ENCODE results near the gene KIF26B. TPM values are rescaled to one million over a fixed set of nuclear protein-coding genes. Genes with fewer than 3 reads are reported as not detected.
A peak's percentile ranks its signal among the peaks of the same experiment; 100 is the strongest.
"Not testable (repeated sequence)": the region's sequence is repeated elsewhere in the genome, so short reads cannot be mapped to it uniquely, and the experiment has no call there.

KIF26B gene
- total RNA-seq, 2 experiments from 2014 or later = 0.60 to 0.84 TPM

- Mint-ChIP-seq H3K4me1 (peaks cover 11% of the 10 kb centered on the region), H3K9me3 (no peaks in the 10 kb centered on the region), H3K27ac (no peak overlapping the region), H3K4me3 (no peak overlapping the region), H3K27me3 (peaks cover 16% of the 10 kb centered on the region), H3K36me3 (no peaks in the 10 kb centered on the region)
- DNase-seq = no peak
Observed at GRCh38 chr1:245306628-245307410, 152.0 kb downstream of the KIF26B start.

- Mint-ChIP-seq H3K9me3 (no peaks in the 10 kb centered on the region), H3K27ac (no peak overlapping the region), H3K4me1 (peaks cover 14% of the 10 kb centered on the region), H3K4me3 (peak overlapping the region; percentile 66), H3K27me3 (peaks cover 12% of the 10 kb centered on the region), H3K36me3 (no peaks in the 10 kb centered on the region)
- DNase-seq = no peak
Observed at GRCh38 chr1:245310571-245311531, 156.1 kb downstream of the KIF26B start.

GRCh38 chr1:245311887-245312536, 157.2 kb downstream of the KIF26B start:
- H3K9me3 Mint-ChIP-seq = no peaks in the 10 kb centered on the region

DNA sequence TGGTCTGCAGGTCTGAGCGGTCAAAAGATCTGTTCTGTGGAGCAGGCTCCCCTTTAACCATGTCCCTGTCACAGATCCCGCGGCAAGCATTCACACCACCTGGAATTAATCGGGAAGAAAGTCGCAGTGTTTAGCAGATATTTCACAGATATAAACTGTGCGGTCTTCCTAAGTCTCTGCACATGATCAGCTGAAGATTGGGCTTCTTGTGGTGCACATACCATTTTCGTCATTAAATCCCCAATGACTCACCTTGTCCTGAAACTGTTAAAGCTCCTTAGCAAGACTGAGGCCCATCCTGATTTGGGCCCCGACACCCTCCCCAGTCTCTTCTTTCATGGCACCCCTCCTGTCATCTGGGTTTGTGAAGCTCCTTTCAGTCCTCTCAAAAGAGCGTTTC, 158.8 kb downstream of the KIF26B start:
- Mint-ChIP-seq H3K4me1 (peaks cover 14% of the 10 kb centered on the region), H3K27me3 (peaks cover 12% of the 10 kb centered on the region), H3K4me3 (no peak overlapping the region), H3K36me3 (no peaks in the 10 kb centered on the region), H3K9me3 (no peaks in the 10 kb centered on the region), H3K27ac (no peak overlapping the region)
- no peak for DNase-seq

More at GRCh38 chr1:245311887-245312536, 157.2 kb downstream of the KIF26B start:
- DNase-seq = no peak
- H3K4me3 Mint-ChIP-seq = no peak overlapping the region
- H3K27ac Mint-ChIP-seq = no peak overlapping the region
- peaks cover 14% of the 10 kb centered on the region for H3K4me1 Mint-ChIP-seq
- H3K36me3 Mint-ChIP-seq = no peaks in the 10 kb centered on the region
- peaks cover 12% of the 10 kb centered on the region for H3K27me3 Mint-ChIP-seq

DNA sequence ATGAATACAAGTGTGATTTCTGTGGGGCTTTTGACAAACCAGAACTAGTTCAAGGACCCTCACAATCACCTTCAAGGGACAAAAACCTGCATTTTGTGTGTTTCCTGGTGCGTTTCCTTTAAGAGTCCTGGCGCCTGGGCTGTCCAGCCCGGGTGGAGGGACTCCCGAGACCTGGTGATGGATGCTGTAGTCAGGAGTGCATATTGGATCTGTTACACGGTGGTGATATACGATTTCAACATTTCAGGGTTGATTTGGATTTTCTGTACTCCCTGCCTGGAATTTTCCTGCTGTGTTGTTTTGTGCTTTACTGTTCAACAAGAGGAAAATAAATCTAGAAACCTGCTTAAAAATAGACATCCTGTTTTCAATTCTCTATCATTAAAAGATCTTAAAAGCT, 162.0 kb downstream of the KIF26B start:
- no peaks in the 10 kb centered on the region for H3K36me3 Mint-ChIP-seq
- H3K27ac Mint-ChIP-seq = no peak overlapping the region
- DNase-seq = no peak
- peaks cover 3% of the 10 kb centered on the region for H3K4me1 Mint-ChIP-seq
- H3K9me3 Mint-ChIP-seq = no peaks in the 10 kb centered on the region
- H3K4me3 Mint-ChIP-seq = no peak overlapping the region
- peaks cover 9% of the 10 kb centered on the region for H3K27me3 Mint-ChIP-seq

DNA sequence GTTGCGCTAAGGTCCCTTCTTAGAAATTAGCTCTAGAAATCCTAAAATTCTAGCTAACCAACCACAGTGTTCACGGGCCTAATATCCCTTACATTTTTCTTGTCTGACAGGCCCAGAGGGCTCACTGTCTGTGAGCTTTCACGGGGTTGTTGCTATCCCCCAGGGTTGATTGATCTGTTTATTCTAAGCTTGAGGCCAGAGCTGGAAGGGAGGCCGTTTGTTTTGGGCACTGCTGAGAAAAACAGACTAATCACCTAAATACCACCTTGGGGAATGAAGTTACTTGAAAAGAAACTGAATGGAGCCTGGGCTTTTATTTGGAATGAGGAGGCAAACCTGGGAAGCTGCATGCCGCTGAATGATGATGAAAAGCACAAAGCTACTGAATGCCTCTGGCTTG, 162.4 kb downstream of the KIF26B start:
- Mint-ChIP-seq H3K36me3 (no peaks in the 10 kb centered on the region), H3K4me3 (no peak overlapping the region), H3K27ac (no peak overlapping the region), H3K27me3 (peaks cover 8% of the 10 kb centered on the region), H3K9me3 (no peaks in the 10 kb centered on the region), H3K4me1 (peaks cover 3% of the 10 kb centered on the region)
- DNase-seq = no peak

DNA sequence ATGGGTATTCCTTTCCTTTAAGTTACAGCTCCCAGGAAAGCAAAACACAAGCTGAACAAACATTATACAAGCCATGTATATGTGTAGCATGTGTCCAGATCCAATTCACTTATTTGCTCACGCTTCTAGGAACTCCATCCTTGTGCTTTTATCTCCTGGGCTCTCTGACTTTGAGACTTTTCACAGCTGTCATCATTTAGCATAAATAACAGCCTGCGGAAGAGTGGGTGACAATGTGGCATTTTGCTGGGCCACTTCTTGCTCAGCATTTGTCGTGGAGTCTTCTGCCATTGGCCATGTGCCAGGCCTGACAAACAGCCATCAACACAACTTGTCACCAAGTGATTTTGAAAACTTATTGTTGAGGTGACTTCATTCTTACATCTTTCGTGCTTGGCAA, 164.3 kb downstream of the KIF26B start:
- H3K36me3 Mint-ChIP-seq = no peaks in the 10 kb centered on the region
- H3K4me3 Mint-ChIP-seq = no peak overlapping the region
- H3K9me3 Mint-ChIP-seq = no peaks in the 10 kb centered on the region
- no peak overlapping the region for H3K27ac Mint-ChIP-seq
- no peak for DNase-seq
- H3K4me1 Mint-ChIP-seq = peaks cover 3% of the 10 kb centered on the region
- no peaks in the 10 kb centered on the region for H3K27me3 Mint-ChIP-seq

DNA sequence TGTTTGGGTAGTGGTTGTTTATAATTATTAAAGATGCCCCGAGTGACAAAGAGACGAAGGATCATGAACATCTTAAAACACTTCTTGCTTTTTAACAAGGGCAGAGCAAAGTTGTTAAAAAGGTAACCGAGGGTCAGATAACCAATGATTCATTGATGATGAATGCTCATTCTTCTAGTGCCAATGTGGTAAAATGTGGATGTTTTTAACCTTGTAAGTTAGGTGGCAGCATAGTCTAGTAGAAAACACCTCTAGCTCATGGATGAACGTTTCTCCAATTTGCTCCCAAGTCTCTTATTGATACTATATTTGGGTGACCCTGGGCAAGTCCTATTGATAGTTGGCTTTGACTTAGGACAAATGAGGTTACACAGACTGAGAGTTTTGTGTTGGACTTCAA, 167.9 kb downstream of the KIF26B start:
- Mint-ChIP-seq H3K27me3 (no peaks in the 10 kb centered on the region), H3K27ac (no peak overlapping the region)

DNA sequence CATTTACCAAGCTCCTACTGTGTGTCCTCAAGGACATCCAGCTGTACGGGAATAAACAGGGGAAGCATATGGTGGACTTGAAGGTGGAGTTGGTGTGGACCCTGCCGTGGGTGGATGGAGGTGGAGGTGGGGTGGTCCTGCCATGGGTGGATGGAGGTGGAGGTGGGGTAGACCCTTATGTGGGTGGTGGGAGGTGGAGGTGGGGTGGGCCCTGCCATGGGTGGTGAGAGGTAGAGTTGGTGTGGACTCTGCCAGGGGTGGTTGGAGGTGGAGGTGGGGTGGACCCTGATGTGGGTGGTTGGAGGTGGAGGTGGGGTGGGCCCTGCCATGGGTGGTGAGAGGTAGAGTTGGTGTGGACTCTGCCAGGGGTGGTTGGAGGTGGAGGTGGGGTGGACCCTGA, 169.0 kb downstream of the KIF26B start:
- H3K4me1 Mint-ChIP-seq, H3K27me3 Mint-ChIP-seq, H3K27ac Mint-ChIP-seq, H3K4me3 Mint-ChIP-seq, H3K9me3 Mint-ChIP-seq, H3K36me3 Mint-ChIP-seq, DNase-seq: not testable (repeated sequence)

More for the DNA sequence above, 167.9 kb downstream of the KIF26B start:
- peaks cover 3% of the 10 kb centered on the region for H3K4me1 Mint-ChIP-seq
- no peaks in the 10 kb centered on the region for H3K9me3 Mint-ChIP-seq
- no peak overlapping the region for H3K4me3 Mint-ChIP-seq
- no peak for DNase-seq
- H3K36me3 Mint-ChIP-seq = no peaks in the 10 kb centered on the region

DNA sequence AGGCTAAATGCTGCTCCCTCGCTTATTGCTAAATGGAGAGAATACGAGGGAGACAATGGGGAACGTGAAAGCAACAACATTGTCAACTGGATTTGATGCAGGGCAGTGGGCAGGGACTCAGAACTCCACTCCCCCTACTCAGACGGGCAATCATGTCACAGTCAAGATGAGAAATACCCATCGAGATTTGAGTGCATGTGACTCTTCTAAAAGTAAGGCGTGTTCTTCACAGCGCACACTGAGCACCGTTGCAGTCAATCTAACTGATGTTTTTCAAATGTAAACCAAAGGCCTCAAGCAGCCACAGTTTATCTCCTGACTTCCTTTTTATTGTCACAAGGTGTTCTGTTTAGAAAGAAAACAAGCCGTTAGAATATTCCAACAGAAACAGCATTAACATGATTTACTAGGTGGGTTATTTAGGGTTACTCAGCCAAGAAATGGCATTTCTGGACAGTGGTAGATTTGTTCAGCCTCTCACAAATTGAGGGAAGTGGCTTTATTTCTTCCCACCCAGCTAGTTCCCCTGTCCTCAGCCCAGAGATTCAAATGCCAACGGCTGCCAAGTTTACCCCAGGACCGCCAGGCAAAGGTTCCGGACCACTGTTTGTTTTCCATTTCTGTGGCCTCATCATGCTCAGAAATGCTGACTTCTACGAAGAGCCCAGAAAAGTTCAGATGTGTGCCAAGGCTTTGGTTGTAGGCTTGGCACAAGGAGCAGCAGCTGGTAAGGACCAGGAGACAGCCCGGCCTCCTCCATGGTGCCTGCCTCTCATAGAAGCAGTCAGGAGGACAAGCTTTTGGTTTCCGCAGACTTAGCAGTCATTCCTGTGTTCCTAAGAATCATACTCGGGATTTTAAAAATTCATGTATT, 171.4 kb downstream of the KIF26B start:
- no peaks in the 10 kb centered on the region for H3K36me3 Mint-ChIP-seq
- H3K27ac Mint-ChIP-seq = no peak overlapping the region
- no peak overlapping the region for H3K4me3 Mint-ChIP-seq
- H3K27me3 Mint-ChIP-seq = peaks cover 4% of the 10 kb centered on the region
- H3K9me3 Mint-ChIP-seq = no peaks in the 10 kb centered on the region
- peaks cover 6% of the 10 kb centered on the region for H3K4me1 Mint-ChIP-seq
- DNase-seq = no peak

- Mint-ChIP-seq H3K27me3 (peaks cover 4% of the 10 kb centered on the region), H3K36me3 (no peaks in the 10 kb centered on the region), H3K27ac (no peak overlapping the region), H3K4me3 (no peak overlapping the region), H3K4me1 (peaks cover 15% of the 10 kb centered on the region), H3K9me3 (no peaks in the 10 kb centered on the region)
- no peak for DNase-seq
Observed at GRCh38 chr1:245327360-245327759, 172.6 kb downstream of the KIF26B start.

DNA sequence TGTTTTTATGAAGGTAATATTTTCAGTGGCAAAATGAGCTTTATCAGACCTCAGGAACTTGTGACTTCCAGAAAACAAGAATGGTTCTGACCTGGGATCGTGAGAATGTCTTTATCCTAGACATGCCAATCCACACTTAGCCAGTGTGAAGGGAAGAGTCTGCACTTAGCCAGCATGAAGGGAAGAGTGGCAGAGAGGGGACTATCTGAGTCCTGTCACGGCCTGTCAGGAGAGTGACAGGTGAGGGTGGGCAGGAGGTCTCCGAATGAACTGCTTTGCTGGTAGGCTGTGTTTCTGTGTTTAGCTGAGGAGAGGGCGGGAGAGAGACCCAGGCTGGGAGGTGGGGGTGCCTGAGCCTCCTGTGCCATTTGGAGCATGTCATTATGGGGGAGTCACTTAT, 173.1 kb downstream of the KIF26B start:
- Mint-ChIP-seq H3K9me3 (peaks cover 2% of the 10 kb centered on the region), H3K4me3 (no peak overlapping the region), H3K27me3 (peaks cover 4% of the 10 kb centered on the region), H3K27ac (no peak overlapping the region), H3K4me1 (peaks cover 20% of the 10 kb centered on the region), H3K36me3 (peaks cover 2% of the 10 kb centered on the region)
- no peak for DNase-seq

GRCh38 chr1:245330951-245331350, 176.2 kb downstream of the KIF26B start:
- peaks cover 8% of the 10 kb centered on the region for H3K27me3 Mint-ChIP-seq

DNA sequence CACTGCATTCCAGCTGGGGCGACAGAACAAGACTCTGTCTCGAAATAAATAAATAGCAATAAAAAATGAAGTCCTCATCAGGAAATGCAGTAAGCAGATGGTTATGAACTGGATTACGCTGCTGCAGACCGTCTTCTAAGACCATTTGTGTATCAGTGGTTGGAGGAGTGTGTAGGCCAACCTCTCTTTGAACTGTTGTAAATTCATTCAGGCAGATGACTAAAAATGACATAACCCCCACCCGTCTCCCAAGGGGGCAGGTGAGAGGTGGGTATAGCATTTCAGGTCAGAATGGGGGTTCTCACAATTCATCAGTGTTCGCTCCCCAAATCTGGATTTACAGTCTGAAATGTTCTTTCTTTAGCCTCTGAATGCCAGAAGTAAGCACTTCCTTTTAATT, 177.3 kb downstream of the KIF26B start:
- H3K36me3 Mint-ChIP-seq = peaks cover 2% of the 10 kb centered on the region
- no peak overlapping the region for H3K4me3 Mint-ChIP-seq
- H3K4me1 Mint-ChIP-seq = peaks cover 32% of the 10 kb centered on the region
- peak overlapping the region; percentile 71 for H3K27ac Mint-ChIP-seq
- peaks cover 8% of the 10 kb centered on the region for H3K27me3 Mint-ChIP-seq
- H3K9me3 Mint-ChIP-seq = peaks cover 3% of the 10 kb centered on the region
- no peak for DNase-seq

More at GRCh38 chr1:245330951-245331350, 176.2 kb downstream of the KIF26B start:
- Mint-ChIP-seq H3K4me1 (peaks cover 23% of the 10 kb centered on the region), H3K27ac (no peak overlapping the region), H3K4me3 (no peak overlapping the region), H3K9me3 (peaks cover 3% of the 10 kb centered on the region), H3K36me3 (peaks cover 2% of the 10 kb centered on the region)
- DNase-seq = no peak
